ENCODE data around the gene SLC39A11.

- TF ChIP-seq CTCF (IDR thresholded peaks at IDR 0.05) (no peak), POLR2A (IDR thresholded peaks at IDR 0.05) (no peak), POLR2AphosphoS5 (IDR thresholded peaks at IDR 0.05) (no peak), EP300 (IDR thresholded peaks at IDR 0.05) (no peak)
These were observed 460.9 kb downstream of the SLC39A11 start for GRCh38 chr17:72631568-72631948.
